ENCODE results near the gene CAMSAP1.

GRCh38 chr9:135891027-135891631 is 16.2 kb downstream of the CAMSAP1 start:
- TF ChIP-seq POLR2A (IDR thresholded peaks at IDR 0.05; ENCODE audit: low read depth, low read length) (no peak), POLR2AphosphoS5 (IDR thresholded peaks at IDR 0.05; ENCODE audit: low read depth, low read length) (no peak)
